Natural killer cell (primary cell): ENCODE measurements around the gene FMN1. TPM values are rescaled to one million over a fixed set of nuclear protein-coding genes. Genes with fewer than 3 reads are reported as not detected.

Source experiments
- ATAC-seq, 3 donors: fragments of 150-1000 bp in 2 of 3; fragments of 200-7000 bp in 1 of 3; cut with Tn5 transposase; 1 replicate in 1 of 3; 2 replicates in 2 of 3; pipeline ENCODE4 v1.10.0; 2021; ENCODE audit warnings: mild to moderate bottlenecking in 2 of 3, moderate library complexity in 2 of 3
- DNase-seq, 2 donors: peaks; one replicate each; pipeline versions ENCODE4 v3.0.0 to v3.0.0-alpha.2; 2013 to 2021; ENCODE audit warnings: mixed read lengths in 1 of 2
- H3K27ac ChIP-seq: one replicate; pipeline ENCODE4 v1.5.1; 2013; ENCODE audit warnings: mild to moderate bottlenecking, low read length
- H3K27me3 ChIP-seq: one replicate; pipeline ENCODE4 v1.6.1; 2013; ENCODE audit warnings: low read length; ENCODE audit not compliant: control insufficient read depth, insufficient read depth
- H3K36me3 ChIP-seq: one replicate; pipeline ENCODE4 v1.6.1; 2013; ENCODE audit warnings: low read length; ENCODE audit not compliant: control insufficient read depth, insufficient read depth
- H3K4me1 ChIP-seq: one replicate; pipeline ENCODE4 v1.6.1; 2013; ENCODE audit warnings: low read length; ENCODE audit not compliant: control insufficient read depth, insufficient read depth
- H3K4me3 ChIP-seq: one replicate; pipeline ENCODE4 v1.5.1; 2013; ENCODE audit warnings: low read length
- H3K9me3 ChIP-seq: one replicate; pipeline ENCODE4 v1.6.1; 2013; ENCODE audit warnings: low read length; ENCODE audit not compliant: control insufficient read depth, insufficient read depth
- H3K27ac Mint-ChIP-seq, 2 donors: one replicate each; pipeline ENCODE4 v1.8.0; 2022; ENCODE audit warnings: mild to moderate bottlenecking in 2 of 2, mixed read lengths in 2 of 2, moderate library complexity in 1 of 2
- H3K27me3 Mint-ChIP-seq, 2 donors: one replicate each; pipeline ENCODE4 v1.8.0; 2022; ENCODE audit warnings: low read depth in 2 of 2, mixed read lengths in 2 of 2
- H3K36me3 Mint-ChIP-seq: one replicate; pipeline ENCODE4 v1.8.0; 2022; ENCODE audit warnings: mixed read lengths
- H3K4me1 Mint-ChIP-seq, 2 donors: one replicate each; pipeline ENCODE4 v1.8.0; 2022; ENCODE audit warnings: mixed read lengths in 2 of 2
- H3K4me3 Mint-ChIP-seq: one replicate; pipeline ENCODE4 v1.8.0; 2022; ENCODE audit warnings: mild to moderate bottlenecking, moderate library complexity, mixed read lengths
- H3K9me3 Mint-ChIP-seq, 2 donors: one replicate each; pipeline ENCODE4 v1.8.0; 2022; ENCODE audit warnings: mixed read lengths in 2 of 2
- WGBS: methylation state at CpG from one replicate; pipeline ENCODE4 v1.1.7; 2013; ENCODE audit warnings: missing lambda C conversion rate; ENCODE audit not compliant: insufficient coverage; 5-methylcytosine and 5-hydroxymethylcytosine counted together
- intact Hi-C: fragments of 100-400 bp; cut with micrococcal nuclease; formaldehyde crosslinking; loops from one replicate; pipeline ENCODE4 v1.14.2; 2022
- total RNA-seq, 4 donors: library from RNA; stranded (reverse); fragments of 120-200 nt in 1 of 4; gene quantifications; one replicate each; pipeline versions ENCODE4 v1.2.3 to v1.2.4, GENCODE V29; 2013 to 2022
- TF ChIP-seq, protein P1 (sequence below): fragments of 200-600 bp; IDR thresholded peaks from one replicate; pipeline ENCODE4 v1.8.0; 2022; ENCODE audit warnings: antibody characterized with exemption

The FMN1 gene
- total RNA-seq, 3 donors from 2014 or later (not counting 1 experiment from before 2014, with no cell fraction given), result 2.0 to 19.2 (median 2.2) TPM

DNA sequence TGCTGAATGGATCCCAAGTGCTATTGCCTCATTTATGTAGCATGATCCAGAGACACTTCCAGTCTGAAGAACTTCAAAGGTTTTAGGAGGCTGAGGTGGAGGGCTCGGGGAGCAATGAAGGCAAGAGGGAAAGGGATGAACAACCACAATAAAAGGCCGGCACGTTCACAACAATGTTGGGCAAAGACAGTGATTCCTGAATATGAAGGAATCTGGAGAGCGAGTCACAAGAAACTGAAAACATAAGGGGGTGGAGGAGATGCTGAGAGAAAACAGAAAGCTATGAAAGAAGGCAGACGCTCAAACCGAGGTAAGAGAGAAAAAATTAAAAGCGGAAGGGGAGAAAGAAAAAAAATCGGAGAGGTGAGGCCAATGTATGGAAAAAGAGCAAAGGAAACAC, 356.6 kb downstream of the FMN1 start:
- WGBS, result 91% methylated on average over 8 of the region's 8 CpGs
- Mint-ChIP-seq H3K36me3 (no peaks in the 10 kb centered on the region), H3K4me3 (no peak overlapping the region), H3K9me3 (peaks cover 0 to under 1% of the 10 kb centered on the region in 2 donors), H3K4me1 (no peaks in the 10 kb centered on the region), H3K27ac (no peak overlapping the region), H3K27me3 (peaks cover 0 to 35% of the 10 kb centered on the region in 2 donors)
- Histone ChIP-seq H3K36me3 (no peaks in the 10 kb centered on the region), H3K4me1 (no peaks in the 10 kb centered on the region), H3K4me3 (no peak overlapping the region), H3K27me3 (no peaks in the 10 kb centered on the region), H3K9me3 (no peaks in the 10 kb centered on the region), H3K27ac (no peak overlapping the region)
- DNase-seq, result no peak
- TF ChIP-seq, protein P1, sequence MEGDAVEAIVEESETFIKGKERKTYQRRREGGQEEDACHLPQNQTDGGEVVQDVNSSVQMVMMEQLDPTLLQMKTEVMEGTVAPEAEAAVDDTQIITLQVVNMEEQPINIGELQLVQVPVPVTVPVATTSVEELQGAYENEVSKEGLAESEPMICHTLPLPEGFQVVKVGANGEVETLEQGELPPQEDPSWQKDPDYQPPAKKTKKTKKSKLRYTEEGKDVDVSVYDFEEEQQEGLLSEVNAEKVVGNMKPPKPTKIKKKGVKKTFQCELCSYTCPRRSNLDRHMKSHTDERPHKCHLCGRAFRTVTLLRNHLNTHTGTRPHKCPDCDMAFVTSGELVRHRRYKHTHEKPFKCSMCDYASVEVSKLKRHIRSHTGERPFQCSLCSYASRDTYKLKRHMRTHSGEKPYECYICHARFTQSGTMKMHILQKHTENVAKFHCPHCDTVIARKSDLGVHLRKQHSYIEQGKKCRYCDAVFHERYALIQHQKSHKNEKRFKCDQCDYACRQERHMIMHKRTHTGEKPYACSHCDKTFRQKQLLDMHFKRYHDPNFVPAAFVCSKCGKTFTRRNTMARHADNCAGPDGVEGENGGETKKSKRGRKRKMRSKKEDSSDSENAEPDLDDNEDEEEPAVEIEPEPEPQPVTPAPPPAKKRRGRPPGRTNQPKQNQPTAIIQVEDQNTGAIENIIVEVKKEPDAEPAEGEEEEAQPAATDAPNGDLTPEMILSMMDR, result no peak
- intact Hi-C loops, result no loop called here
- no peak for ATAC-seq

DNA sequence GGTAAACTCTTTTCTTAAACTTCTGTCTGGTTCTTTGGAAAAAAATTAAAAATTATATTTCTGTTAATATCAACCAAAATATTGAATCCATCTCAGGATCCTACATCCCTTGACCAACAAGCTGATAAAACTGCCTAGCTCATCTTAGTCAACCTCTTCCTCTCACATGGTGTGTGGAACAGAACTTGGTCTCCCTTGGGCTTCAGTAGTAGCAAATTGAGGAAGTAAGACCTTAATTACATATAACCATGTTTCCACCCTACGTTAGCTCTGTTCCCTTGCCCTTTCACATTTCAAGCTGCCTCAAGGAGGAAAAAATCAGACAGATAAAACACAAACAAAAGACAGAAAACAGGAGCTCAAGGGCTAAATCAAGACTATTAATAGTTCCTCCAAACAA, 360.4 kb downstream of the FMN1 start:
- Mint-ChIP-seq H3K36me3 (no peaks in the 10 kb centered on the region), H3K4me1 (no peaks in the 10 kb centered on the region), H3K4me3 (no peak overlapping the region), H3K27me3 (peaks cover 0 to 40% of the 10 kb centered on the region in 2 donors), H3K27ac (no peak overlapping the region), H3K9me3 (peaks cover 0 to 2% of the 10 kb centered on the region in 2 donors)
- TF ChIP-seq, protein P1, result no peak
- Histone ChIP-seq H3K4me3 (no peak overlapping the region), H3K27me3 (no peaks in the 10 kb centered on the region), H3K4me1 (no peaks in the 10 kb centered on the region), H3K9me3 (no peaks in the 10 kb centered on the region), H3K27ac (no peak overlapping the region), H3K36me3 (no peaks in the 10 kb centered on the region)
- DNase-seq (no peak), ATAC-seq (no peak)
- intact Hi-C loops, result no loop called here
- WGBS, result 32% methylated on average over 1 of the region's 1 CpG

DNA sequence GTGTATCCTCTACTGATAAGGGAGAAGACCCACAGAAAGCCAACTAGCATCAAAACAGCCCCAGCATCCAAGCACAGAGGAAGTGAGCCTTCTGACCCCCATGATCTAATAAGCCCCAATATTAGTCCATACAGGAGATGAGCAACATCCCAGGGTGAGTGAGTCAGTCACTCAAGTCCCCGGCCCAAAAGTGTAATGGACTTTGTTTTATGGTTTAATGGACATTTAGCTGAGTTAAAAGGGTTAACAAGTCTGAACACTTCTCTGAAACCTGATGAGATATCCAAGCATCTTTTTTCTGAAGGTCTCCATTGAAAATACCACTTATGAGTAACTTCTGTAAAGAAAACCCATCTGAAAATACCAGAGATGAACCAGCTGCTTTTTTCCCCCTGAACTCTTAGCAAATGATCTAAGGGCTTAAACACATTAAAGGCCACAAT, 361.1 kb downstream of the FMN1 start:
- no peak for ATAC-seq
- Histone ChIP-seq H3K36me3 (no peaks in the 10 kb centered on the region), H3K4me1 (no peaks in the 10 kb centered on the region), H3K4me3 (no peak overlapping the region), H3K9me3 (no peaks in the 10 kb centered on the region), H3K27ac (no peak overlapping the region), H3K27me3 (no peaks in the 10 kb centered on the region)
- TF ChIP-seq, protein P1, result no peak
- peaks cover 0 to 40% of the 10 kb centered on the region in 2 donors for H3K27me3 Mint-ChIP-seq
- peaks cover 0 to 2% of the 10 kb centered on the region in 2 donors for H3K9me3 Mint-ChIP-seq
- H3K4me1 Mint-ChIP-seq, result no peaks in the 10 kb centered on the region
- H3K36me3 Mint-ChIP-seq, result no peaks in the 10 kb centered on the region
- no peak overlapping the region for H3K27ac Mint-ChIP-seq
- no peak for DNase-seq
- no peak overlapping the region for H3K4me3 Mint-ChIP-seq
- whole genome bisulfite sequencing, result 86% methylated on average over 1 of the region's 1 CpG
- intact Hi-C loops, result no loop called here

DNA sequence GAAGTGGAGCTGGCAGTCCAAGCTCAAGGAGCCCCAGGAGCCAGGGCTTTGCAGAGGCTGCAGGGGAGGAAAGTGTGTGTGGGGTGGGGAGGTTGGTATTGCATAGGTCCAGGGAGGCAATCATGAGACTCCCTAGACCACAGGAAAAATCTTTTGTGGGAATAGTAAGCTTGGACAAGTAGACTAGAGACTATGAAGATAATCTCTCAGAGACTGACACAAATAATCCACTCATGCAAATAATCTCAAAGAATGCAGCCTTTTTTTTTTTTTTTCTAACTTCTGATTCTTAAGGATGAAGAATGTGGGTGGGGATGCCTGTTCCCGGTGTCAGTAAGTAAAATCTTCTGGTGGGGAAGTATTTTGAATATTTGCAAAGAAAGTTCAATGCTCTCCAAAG, 363.0 kb downstream of the FMN1 start:
- Mint-ChIP-seq H3K9me3 (peaks cover 0 to 2% of the 10 kb centered on the region in 2 donors), H3K4me1 (no peaks in the 10 kb centered on the region), H3K27me3 (peaks cover 0 to 45% of the 10 kb centered on the region in 2 donors), H3K27ac (no peak overlapping the region), H3K36me3 (no peaks in the 10 kb centered on the region), H3K4me3 (no peak overlapping the region)
- no peak for DNase-seq
- Histone ChIP-seq H3K9me3 (no peaks in the 10 kb centered on the region), H3K27ac (no peak overlapping the region), H3K4me1 (no peaks in the 10 kb centered on the region), H3K4me3 (no peak overlapping the region), H3K27me3 (no peaks in the 10 kb centered on the region), H3K36me3 (no peaks in the 10 kb centered on the region)
- 85% methylated on average over 1 of the region's 1 CpG for WGBS
- TF ChIP-seq, protein P1, result no peak
- no peak for ATAC-seq
- intact Hi-C loops, result no loop called here
